HG02610 (cell line): ENCODE measurements around the gene FUT2.
"Not testable (repeated sequence)": the region's sequence is repeated elsewhere in the genome, so short reads cannot be mapped to it uniquely, and the experiment has no call there.

Experiments used
- ATAC-seq: cut with Tn5 transposase; IDR thresholded peaks from one replicate; pipeline ENCODE4 v1.9.1; 2021; ENCODE audit warnings: mild to moderate bottlenecking, moderate library complexity; ENCODE audit not compliant: unreplicated experiment

FUT2 gene

DNA sequence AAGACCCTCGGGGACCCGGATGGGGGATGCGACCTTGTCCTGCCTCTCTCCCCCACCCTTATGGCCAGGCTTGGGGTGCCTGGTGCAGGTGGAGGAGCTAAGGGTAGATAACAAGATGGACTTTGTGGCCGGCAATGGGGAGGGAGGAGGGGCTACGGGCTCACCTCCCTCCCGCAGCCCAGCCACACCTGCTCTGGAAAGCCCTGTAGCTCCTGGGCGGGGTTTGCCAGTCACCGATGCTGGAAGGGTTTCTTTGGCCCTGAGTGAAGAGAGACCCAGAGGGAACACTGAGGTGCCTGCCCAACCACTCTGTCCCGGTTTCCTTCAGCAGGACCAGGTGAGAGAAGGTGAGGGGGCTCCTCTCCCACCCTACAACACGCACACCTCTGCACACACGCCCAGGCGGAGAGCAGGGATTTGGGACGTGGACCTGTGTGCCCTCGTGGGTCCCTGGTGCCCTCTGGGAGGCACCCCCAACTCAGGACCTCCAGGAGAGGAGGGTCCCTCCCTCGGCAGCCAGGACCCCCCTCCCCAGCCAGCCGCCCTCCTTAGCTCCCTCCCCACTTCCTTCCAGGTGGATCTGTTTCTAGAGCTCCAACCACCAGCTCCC, at the start of gene FUT2:
Gene FUT2, plus strand, starts transcription at position 229 of the 610 bp plus-strand sequence. CDS start 6,986 bp downstream, outside the sequence.
- no peak for ATAC-seq

DNA sequence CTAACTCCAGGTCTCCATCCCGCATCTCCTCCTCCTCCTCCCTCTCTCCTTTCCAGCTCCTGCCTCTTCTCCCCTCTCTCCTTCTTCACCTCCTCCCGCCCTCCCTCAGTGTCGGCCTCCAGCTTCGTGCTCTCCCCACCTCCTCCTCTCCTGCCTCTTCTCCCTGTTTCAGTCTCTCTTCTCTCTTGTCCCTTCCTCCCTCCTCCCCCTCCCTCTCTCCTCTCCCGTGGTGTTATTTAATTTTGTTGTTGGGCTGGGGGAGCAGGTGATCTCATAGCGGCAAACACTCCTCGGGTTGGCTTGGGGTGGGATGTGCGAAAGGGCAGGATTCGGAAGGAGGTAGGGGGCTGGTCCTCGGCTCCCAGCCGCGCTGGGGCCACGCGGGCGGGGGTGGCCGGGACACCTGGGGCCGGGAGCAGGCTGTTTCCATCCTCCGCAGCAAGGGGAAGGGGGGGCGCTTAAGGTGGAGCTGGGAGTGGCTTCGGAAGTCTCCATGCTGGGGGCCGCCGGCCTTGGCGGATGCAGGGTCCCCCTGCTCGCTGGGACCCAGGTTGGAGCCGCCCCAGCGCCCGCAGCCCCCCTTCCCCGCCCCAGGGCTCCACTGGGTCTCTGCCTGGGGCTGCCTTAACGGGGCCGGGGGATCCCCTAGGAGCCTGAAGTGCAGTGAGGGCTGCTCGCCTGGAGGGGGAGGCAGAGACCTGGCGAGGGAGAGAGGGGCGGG, 49.6 kb upstream of the FUT2 start, which contains the start of gene CA11:
Gene CA11, minus strand, starts transcription at position 187 of the 721 bp plus-strand sequence. CDS start 555 bp downstream, outside the sequence.
- ATAC-seq, result peak; percentile 86

DNA sequence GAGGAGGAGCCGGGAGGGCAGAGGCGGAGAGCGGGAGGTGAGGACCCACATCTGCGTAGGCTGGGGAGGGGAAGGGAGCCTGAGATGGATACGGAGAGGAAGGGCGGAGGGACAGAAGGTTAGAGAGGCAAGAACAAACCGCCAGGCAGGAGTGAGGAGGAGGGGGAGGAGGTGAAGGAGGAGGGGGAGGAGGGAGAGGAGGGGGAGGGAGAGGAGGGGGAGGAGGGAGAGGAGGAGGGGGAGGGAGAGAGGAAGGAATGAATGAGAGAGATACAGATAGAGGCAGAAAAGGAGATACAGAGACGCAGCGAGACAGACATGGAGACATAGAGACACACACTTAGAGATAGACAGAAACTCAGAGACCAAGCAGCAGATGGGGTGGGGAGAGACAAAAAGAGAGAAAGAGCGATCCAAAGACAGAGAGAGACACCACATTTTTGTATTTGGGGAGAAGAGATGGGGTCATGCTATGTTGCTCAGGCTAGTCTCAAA, 49.0 kb upstream of the FUT2 start:
- ATAC-seq, result no peak

DNA sequence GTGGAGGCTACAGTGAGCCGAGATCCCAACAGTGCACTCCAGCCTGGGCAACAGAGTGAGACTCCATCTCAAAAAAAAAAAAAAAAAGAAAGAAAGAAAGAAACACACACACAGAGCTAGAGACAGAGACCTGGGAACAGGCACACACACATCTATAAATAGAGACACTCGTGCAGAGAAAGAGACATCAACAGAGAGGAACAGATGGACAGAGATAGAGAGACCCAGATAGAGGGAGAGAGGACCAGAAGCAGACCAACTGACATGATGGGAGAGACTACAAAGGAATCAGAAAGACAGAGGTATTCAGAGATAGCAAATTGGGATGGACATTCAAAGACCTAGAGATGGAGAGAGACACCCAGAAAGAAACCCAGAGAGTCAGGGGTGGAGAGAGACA, 47.6 kb upstream of the FUT2 start:
- no peak for ATAC-seq

DNA sequence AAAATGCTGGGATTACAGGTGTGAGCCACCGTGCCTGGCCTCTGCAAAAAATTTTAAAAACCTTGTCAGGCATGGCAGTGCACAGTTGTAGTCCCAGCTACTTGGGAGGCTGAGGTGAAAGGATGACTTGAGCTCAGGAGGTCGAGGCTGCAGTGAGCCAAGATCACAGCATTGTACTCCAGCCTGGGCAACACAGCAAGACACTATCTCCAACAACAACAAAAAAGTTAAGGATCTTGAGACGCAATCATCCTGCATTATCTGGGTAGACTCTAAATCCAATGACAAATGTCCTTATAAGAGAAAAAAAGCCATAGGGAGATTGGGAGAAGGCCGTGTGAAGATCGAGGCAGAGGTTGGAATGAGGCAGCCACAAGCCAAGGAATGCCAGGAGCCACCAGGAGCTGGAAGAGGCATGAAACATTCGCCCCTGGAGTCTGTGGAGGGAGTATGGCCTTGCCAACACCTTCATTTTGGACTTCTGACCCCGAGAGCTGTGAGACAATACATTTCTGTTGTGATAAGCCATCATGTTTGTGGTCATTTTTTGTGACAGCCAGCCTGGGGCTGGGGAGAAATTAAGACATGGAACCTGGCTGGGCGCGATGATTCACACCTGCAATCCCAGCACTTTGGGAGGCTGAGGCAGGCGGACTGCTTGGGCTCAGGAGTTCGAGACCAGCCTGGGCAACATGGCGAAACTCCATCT, 44.6 kb upstream of the FUT2 start:
- ATAC-seq, result no peak

DNA sequence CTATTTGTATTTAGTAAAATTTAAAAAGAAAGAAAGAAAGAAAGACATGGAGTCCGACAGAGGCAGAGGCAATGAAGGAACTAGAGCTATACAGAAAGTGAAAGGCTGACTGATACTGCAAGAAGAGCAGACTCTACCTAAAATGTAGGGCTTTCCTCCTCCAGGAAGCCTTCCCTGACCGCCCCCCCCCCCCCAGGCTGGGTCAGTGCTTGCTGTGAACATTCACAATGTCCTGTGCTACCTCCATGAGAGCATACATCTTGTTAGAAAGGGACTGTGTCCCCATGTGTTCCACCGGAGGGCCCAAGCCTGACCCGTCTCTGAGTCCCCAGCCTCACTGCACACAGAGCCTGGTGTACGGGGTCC, 44.1 kb upstream of the FUT2 start:
- ATAC-seq, result no peak

DNA sequence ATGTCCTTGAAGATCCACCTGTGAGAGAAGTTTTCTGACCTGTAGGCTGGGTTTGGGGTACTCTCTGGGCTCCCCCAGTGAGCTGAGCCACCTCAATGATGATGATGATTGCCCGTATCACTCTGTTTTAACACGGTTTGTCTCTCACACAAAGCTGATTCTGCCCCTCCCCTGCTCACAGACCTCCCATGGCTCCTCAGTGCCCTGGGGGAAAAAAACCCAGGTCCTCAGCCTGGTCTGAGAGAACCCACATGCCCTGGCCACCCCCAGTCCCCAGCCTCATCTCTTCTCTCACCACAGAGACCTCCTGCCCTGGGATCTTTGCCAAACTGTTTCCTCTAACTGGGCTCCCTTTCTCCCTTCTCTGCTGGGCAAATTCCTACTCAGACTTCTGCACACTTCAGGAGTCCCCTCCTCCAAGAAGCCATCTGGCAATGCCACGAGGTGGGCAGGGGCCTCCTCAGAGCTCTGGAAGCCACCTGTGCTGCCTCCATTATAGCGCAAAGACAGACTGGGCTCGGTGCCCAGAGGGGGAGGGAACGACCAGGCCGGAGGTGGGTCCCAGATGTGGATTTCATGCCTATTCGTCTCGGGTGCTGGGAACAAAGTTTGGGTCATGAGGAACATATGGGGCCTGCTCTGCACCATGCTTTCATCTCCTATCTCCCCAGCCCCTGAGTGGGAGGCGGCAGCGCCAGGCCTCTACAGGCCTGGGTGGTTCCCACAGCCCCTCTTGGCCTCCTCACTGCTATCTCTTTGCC, 41.3 kb upstream of the FUT2 start:
- no peak for ATAC-seq

DNA sequence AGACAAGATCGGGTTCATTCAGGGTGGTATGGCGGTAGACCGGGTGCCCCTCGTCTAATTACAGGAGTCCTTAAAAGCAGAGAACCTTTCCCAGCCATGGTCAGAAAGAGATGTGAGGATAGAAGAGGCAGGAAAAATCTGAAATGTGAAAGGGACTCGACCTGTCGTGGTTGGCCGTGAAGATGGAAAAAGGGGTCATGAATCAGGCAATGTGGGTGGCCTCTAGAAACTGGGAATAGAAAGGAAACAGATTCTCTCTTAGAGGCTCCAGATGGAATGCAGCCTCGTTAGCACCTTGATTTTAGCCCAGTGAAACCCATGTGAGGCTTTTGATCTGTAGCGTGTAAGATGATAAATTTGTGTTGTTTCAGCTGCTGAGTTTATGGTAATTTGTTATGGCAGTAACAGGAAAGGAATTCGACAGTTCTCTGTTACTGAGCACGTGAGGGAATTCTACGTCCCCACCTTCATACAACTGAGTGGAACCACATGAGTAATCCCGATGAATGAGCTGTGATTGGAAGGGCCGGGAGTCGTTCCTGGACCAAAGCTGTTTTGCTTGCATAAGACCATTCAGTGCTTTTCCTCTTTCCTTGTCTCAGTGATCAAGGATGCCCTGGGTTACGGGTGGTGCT, 38.8 kb upstream of the FUT2 start:
- ATAC-seq, result no peak

DNA sequence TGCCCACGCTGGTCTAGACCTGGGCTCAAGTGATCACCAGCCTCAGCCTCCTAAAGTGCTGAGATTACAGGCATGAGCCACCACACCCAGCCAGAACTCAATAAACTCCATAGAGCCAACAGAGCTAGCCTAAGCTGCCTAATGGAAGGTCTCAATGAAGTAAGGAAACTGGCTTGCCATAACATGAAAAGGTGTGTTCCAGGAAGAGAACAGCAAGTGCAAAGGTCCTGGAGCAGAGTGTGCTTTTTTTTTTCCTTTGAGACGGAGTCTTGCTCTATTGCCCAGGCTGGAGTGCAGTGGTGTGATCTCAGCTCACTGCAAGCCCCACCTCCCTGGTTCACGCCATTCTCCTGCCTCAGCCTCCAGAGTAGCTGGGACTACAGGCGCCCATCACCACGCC, 37.9 kb upstream of the FUT2 start:
- not testable (repeated sequence) for ATAC-seq

DNA sequence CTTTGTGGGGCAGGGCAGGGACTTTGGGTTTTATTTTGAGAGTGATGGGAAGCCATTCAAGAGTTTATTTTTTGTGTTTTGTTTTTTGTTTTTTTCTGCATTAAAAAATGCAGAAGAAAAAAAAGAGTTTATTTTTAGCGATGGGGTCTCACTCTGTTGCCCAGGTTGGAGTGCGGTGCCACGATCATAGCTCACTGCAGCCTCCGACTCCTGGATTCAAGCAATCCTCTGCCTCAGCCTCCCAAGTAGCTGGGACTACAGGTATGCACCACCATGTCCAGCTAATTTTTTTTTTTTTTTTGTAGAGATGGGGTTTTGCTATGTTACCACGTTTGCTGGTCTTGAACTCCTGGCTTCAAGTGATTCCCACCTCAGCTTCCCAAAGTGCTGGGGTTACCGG, 37.3 kb upstream of the FUT2 start:
- no peak for ATAC-seq

DNA sequence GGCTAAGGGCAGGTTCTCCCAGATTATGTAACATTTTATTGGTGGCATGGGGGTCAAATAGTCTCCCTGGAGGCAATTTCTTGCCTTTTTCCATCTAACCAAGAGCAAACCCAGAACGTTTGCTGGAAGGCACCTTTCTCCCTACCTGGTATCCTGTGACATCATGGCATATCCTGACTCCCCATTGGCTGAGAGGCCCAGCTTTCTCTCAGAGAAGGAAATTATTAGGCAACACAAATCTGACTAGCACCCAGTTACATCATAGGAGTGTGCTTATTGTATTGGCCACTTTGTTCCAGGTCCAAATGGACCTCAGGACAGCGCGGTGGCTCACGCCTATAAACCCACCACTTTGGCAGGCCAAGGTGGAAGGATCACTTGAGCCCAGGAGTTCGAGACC, 36.0 kb upstream of the FUT2 start:
- ATAC-seq, result no peak

DNA sequence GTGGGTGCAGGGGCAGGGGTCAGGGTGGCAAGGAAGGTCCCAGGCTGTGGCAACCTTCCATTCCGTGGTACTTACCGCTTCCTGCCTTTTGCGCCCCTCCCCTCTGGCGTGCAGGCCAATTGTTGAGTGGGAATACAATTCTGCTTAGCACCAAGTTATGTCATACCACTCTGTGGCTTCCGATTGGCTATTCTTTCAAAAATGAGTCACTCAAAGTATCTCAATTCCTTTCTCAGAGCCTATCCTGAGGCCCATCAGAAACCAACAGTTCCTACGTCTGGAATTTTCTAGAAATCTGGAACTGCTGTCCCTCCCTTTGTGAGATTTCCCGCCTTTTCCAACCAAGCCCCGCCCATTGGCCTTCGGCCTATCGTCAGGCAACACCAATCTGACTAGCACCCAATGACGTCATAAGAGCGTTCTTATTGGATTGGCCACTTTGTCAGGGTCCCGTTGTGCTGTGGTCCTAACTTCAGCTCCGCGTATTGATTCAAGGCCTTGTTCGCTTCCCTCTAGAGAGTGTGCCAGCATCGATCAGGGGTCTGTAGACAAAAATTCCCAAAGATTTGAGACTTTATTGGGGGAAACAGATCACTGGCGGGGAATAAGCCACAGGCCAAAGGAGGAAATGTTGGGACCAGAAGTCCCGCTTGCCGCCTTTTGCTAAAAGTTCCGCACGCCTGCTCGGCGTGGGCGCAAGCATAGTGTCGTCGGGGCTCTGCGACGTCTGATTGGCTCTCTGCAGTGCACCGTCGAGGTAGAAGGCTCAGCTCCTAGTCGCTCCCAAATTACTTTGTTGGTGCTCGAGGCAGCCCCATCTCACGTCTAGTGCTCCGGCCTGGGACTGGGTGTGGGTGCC, 34.7 kb upstream of the FUT2 start:
- peak; percentile 76 for ATAC-seq

DNA sequence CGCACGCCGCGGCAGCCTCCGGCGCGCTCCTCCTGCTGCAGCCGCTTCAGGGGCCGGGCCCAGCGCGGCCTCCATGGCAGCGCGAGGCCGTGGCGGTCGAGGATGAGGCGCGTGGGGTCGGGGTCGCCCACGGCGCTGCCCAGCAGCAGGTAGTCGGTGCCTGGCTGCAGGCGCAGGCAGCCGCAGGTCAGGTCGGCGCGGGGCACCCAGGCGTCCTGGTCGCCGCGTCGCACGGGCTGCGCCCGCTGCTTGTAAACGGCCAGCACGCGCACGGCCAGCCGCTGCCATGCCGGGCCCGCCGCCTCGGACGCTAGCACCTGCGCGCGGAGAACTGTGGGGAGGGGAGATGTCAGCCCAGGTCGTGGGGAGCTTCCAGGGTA, 34.1 kb upstream of the FUT2 start:
- ATAC-seq, result no peak

DNA sequence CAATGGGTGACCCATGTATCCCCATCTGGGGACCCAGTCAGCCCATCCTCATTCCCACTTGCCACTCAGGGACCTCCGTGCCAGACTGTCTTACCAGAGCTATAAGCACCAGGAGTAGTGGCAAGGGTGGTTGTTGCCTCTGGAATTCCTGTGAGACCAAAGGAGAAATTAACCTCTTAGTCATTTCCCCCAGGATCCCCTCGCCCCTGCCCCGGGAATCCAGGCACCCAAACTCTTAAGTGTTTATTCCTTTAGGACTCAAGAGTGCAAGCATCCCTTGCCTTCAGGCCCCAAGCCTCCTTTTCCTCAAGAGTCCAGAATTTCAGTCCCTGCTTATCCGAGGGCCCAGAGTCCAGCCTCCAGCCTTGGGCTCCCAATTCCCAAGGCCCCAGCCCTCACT, 32.1 kb upstream of the FUT2 start:
- no peak for ATAC-seq

DNA sequence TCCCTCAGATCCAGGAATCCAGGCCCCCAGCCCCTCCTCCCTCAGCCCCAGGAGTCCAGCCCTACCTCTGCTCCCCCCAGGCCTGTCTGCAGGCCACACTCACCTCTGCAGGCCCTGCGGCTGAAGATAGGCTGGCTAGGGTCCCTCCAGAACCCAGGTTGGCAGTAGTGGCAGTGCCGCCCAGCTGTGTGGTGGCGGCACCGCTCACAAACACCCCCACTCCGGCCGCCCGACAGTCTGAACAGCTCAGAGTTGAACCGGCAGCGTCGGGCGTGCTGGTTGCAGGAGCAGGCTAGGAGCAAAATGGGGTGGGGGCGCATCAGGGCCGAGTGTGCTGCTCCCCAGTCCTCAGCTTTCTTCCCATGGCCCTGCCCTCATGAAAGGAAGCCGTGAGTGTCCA, 31.3 kb upstream of the FUT2 start:
- ATAC-seq, result no peak

DNA sequence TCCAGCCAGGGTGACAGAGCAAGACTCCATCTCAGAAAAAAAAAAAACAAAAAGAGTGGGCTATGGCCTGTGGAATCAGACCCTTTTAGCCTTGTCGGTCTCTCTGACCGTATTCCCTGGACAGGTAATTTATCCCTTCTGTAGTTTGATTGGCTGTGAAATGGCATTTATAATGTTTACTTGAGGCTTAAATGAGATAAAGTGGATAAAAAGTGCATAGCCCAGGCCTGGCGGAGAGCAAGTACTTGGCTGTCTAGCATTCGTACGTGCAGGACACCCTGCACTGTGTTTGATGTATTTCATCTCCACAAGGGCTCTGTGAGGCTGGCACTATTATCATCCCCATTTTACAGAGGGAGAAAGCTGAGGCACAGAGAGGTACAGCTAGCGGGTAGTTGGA, 30.0 kb upstream of the FUT2 start:
- ATAC-seq, result no peak

DNA sequence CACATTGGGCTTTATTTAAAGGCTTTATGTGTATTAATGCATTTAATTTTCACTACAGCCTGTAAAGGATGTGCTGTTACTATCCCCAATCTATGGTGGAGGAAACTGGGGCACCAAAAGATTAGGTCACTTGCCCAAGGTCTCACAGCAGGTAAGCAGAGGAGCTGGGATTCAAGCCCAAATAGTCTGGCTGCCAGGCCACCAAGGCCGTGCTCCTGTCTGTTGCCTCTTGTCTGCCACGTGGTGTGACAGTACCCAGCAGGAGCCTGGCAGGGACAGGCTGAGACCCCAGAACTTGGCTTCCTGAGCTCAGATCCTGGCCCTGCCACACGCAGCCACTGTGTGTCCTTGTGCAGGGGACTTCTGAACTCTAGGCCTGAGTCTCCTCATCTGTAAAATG, 27.4 kb upstream of the FUT2 start:
- no peak for ATAC-seq

DNA sequence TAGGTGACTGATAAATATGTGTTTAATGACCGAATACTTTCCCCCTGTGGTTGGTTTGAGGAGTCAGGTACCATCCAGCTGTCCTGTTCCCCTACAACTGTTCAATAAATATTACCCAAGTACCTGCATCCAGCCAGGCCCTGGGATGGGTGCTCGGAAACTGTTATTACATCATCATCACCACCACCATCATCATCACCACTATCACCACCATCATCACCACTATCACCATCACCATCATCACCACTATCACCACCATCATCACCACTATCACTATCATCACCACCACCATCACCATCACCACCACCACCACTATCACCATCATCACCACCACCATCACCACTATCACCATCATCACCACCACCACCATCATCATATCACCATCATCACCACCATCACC, 27.0 kb upstream of the FUT2 start:
- no peak for ATAC-seq

DNA sequence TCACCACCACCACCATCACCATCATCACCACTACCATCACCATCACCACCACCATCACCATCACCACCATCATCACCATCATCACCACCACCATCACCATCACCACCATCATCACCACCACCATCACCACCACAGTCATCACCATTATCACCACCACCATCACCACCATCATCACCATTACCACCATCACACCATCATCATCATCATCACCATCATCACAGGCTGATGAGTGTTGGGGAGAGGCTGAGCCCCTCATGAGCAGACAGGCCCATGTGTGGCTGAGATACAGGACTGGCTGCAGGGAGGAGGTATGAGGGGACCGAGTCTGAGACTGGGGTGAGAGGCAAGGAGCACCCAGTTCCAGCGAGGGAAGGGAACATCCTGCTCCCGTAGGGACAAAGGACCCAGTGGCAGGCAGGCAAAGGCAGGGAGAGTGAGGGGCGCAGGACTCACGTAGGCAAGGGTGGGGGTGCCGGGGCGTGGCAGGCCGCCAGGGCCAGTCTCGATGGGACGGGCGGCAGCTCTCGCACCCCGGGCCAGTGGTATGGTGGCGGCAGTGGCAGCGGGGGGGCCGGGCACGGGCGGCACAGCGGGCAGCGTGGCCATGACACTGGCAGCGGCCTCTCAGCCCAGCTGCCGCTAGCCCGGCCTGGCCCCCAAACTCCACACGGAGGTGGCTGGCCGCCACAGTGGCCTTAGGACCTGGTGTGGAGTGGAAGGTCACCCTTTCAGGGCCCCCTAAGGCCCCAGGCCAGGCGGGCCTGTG, 25.7 kb upstream of the FUT2 start:
- ATAC-seq, result no peak
